Measurements from ENCODE around the gene C14orf119.

Gene C14orf119

GRCh38 chr14:23118506-23119362 lies 23.4 kb downstream of the C14orf119 start, which contains the start of gene CEBPE:
CEBPE (minus strand) TSS chr14:23119255; CDS start chr14:23119091, 164 bp downstream.
- no peak for DNase-seq (ENCODE audit: extremely low read depth, low read depth)

DNA sequence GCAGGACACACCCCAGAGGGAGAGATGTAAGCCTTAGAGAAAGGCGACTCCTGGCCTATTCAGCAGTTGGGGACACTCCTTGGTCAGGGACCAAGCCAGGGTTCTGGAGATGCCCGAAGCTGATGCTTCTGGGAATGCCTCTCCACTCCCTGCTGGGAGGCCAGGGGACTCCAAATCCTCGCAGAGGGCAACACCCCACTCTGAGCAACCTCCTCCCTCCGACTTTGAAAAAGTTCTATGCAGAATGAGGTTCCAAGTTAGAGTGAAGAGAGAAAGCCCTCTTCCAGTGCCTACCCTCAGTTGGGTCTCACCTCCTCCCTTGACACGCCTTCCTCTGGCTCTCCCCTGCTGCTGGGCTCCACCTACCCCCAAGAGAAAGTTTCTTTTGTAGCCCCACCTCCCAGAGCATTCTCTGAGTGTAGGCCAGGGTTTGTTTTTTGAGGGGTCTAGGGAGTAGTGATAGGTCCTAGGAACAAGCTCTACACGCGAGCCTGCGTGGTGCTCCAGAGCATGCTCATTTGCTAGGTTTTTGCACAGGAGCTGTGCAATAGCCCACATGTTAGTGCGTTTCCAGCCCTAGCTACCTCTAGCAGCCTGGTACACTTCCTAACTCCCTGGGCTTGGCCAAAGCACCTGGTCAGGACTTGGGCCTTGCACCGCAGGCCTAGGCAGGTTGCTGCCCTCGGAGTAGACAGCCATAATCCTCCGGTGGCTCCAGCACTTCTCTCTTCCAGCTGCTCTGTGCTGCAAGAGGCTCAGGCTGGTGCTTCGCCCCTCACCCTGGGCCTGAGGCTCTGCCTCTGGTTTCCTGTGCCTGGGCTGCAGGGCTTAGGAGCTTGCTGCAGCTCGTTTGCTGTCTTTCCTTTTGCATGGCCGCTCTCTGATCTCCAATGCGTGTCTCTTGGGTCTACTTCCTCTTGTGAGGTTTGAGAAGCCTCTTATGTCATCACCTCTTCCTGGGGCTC lies 24.3 kb downstream of the C14orf119 start:
- TF ChIP-seq, protein P1, sequence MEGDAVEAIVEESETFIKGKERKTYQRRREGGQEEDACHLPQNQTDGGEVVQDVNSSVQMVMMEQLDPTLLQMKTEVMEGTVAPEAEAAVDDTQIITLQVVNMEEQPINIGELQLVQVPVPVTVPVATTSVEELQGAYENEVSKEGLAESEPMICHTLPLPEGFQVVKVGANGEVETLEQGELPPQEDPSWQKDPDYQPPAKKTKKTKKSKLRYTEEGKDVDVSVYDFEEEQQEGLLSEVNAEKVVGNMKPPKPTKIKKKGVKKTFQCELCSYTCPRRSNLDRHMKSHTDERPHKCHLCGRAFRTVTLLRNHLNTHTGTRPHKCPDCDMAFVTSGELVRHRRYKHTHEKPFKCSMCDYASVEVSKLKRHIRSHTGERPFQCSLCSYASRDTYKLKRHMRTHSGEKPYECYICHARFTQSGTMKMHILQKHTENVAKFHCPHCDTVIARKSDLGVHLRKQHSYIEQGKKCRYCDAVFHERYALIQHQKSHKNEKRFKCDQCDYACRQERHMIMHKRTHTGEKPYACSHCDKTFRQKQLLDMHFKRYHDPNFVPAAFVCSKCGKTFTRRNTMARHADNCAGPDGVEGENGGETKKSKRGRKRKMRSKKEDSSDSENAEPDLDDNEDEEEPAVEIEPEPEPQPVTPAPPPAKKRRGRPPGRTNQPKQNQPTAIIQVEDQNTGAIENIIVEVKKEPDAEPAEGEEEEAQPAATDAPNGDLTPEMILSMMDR (IDR thresholded peaks at IDR 0.05; ENCODE audit: low read depth, low read length), result no peak
- DNase-seq (ENCODE audit: extremely low read depth, low read depth), result no peak

More at GRCh38 chr14:23118506-23119362, 23.4 kb downstream of the C14orf119 start, which contains the start of gene CEBPE:
- TF ChIP-seq, protein P1 (IDR thresholded peaks at IDR 0.05; ENCODE audit: low read depth, low read length), result no peak

DNA sequence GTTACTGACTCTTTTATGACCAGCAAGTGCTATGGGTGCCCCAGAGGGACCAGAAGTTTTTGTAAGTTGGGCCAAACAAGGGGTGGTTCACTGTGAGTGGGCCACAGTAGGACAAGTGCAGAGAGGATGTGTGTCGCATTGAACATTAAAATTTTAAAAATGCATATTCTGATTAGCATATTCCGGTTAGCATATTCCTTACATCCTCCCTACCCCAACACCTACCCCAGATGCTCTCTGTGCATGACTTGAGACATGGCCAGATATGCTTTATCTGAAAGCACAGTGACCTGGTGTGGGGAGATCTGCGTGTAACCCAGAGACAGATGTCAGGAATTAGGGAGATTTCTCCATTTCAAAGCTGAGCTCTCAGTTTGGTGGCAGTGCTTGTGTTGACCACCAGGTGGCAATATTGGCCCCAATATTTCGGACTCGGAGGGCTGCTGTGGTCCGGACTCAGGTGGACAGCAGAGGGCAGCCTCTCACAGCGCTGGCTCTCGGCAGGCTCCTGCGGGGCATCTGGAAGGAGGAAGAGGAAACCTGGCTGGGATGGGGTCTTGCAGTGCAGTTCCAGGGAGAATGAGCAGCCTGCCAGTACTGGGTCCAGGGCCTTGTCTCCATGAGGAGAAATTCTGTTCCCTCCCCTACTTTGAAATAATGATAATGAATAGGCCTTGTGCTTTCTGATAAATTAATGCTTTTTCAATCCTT lies 25.4 kb downstream of the C14orf119 start:
- peak; percentile 68 for DNase-seq (ENCODE audit: extremely low read depth, low read depth)
- TF ChIP-seq, protein P1 (IDR thresholded peaks at IDR 0.05; ENCODE audit: low read depth, low read length), result peak; percentile 100

- no peak for DNase-seq (ENCODE audit: extremely low read depth, low read depth)
Observed at GRCh38 chr14:23121361-23121771, 26.1 kb downstream of the C14orf119 start.

DNA sequence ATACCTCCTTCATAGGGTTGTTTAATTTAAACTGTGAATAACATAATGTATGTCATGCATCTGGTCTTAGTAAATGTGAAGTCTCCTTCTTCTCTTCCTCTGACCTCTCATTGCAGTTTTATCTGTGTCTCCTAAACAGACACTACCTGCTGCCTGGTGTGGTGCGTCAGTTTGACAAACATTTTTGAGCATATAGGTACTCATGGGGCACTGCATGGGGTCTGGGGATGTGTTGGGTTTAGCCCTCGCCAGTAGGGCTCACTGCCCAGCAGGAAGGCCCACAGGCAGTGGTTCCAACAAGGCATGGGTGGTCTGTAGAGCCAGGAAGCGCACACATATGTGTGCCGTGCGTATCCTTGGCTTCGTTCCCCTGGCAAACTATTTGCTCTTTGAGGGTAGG lies 26.8 kb downstream of the C14orf119 start:
- DNase-seq (ENCODE audit: extremely low read depth, low read depth), result no peak
- TF ChIP-seq, protein P1 (IDR thresholded peaks at IDR 0.05; ENCODE audit: low read depth, low read length), result no peak

More at GRCh38 chr14:23121361-23121771, 26.1 kb downstream of the C14orf119 start:
- TF ChIP-seq, protein P1 (IDR thresholded peaks at IDR 0.05; ENCODE audit: low read depth, low read length), result no peak

GRCh38 chr14:23123419-23123818 lies 28.1 kb downstream of the C14orf119 start:
- TF ChIP-seq, protein P1 (IDR thresholded peaks at IDR 0.05; ENCODE audit: low read depth, low read length), result no peak
- DNase-seq (ENCODE audit: extremely low read depth, low read depth), result no peak
